Breast epithelium (tissue), 4 donors: ENCODE data around the gene CYP4B1. TPM values are rescaled to one million over a fixed set of nuclear protein-coding genes. Genes with fewer than 3 reads are reported as not detected.

Experiments
- DNase-seq, 2 donors: peaks; one replicate each; pipeline ENCODE4 v3.0.0-alpha.2; 2019; ENCODE audit warnings: low spot score in 2 of 2
- H3K27ac ChIP-seq, 2 donors: fragments of 200-600 bp; sonication (generic) in 1 of 2; one replicate each; pipeline ENCODE4 v1.5.1; 2016 to 2019; ENCODE audit warnings: mild to moderate bottlenecking in 1 of 2
- H3K27me3 ChIP-seq, 2 donors: fragments of 200-600 bp; sonication (generic) in 1 of 2; one replicate each; pipeline versions ENCODE4 v1.5.1 to v1.6.0; 2017 to 2019; ENCODE audit warnings: control low read depth in 1 of 2, mild to moderate bottlenecking in 1 of 2
- H3K36me3 ChIP-seq: fragments of 200-600 bp; one replicate; pipeline ENCODE4 v1.5.1; 2019
- H3K4me1 ChIP-seq, 2 donors: fragments of 200-600 bp; sonication (generic); one replicate each; pipeline ENCODE4 v1.5.1; 2016 to 2019; ENCODE audit warnings: control low read depth in 1 of 2
- H3K4me3 ChIP-seq, 3 donors: fragments of 200-600 bp; sonication (generic); 1 replicate in 2 of 3; 2 replicates in 1 of 3; pipeline ENCODE4 v1.5.1; 2016 to 2019; ENCODE audit warnings: mild to moderate bottlenecking in 3 of 3, moderate library complexity in 2 of 3
- H3K9me3 ChIP-seq, 2 donors: fragments of 200-600 bp; sonication (generic) in 1 of 2; one replicate each; pipeline ENCODE4 v1.5.1; 2016 to 2019; ENCODE audit warnings: control low read depth in 1 of 2
- CTCF ChIP-seq, 3 donors: fragments of 450-650 bp; IDR thresholded peaks; one replicate each; pipeline ENCODE4 v1.5.1; 2016 to 2017; ENCODE audit warnings: antibody characterized with exemption in 3 of 3, mild to moderate bottlenecking in 3 of 3, moderate library complexity in 3 of 3
- POLR2A ChIP-seq: fragments of 450-650 bp; IDR thresholded peaks from one replicate; pipeline ENCODE4 v1.6.1; 2016; ENCODE audit warnings: antibody characterized with exemption, mild to moderate bottlenecking, moderate library complexity
- POLR2AphosphoS5 ChIP-seq, 3 donors: sonication (generic); formaldehyde crosslinking; IDR thresholded peaks; one replicate each; pipeline ENCODE4 v1.6.1; 2017; ENCODE audit warnings: antibody characterized with exemption in 3 of 3
- intact Hi-C: fragments of 100-400 bp; cut with DNase I; formaldehyde crosslinking; loops from one replicate; pipeline ENCODE4 v1.15.1; 2023; ENCODE audit warnings: low total_unique reads
- total RNA-seq, 3 donors: library from RNA; depleted of rRNA; stranded (reverse); fragments of >200 nt; gene quantifications; one replicate each; pipeline ENCODE4 v1.1.0, GENCODE V29; 2016

CYP4B1 gene
- total RNA-seq, 3 donors from 2014 or later = 58.4 to 882 (median 74.1) TPM

GRCh38 chr1:46811053-46811452, 12.2 kb downstream of the CYP4B1 start:
- Histone ChIP-seq H3K4me1 (peaks cover 11 to 17% of the 10 kb centered on the region in 2 donors), H3K27me3 (no peaks in the 10 kb centered on the region), H3K4me3 (no peak overlapping the region), H3K9me3 (no peaks in the 10 kb centered on the region), H3K36me3 (no peaks in the 10 kb centered on the region), H3K27ac (peak overlapping the region in 1 of 2 donors; percentile 25)
- DNase-seq = no peak
- TF ChIP-seq POLR2A = no peak
- TF ChIP-seq CTCF (IDR thresholded peaks at IDR 0.05) = no peak
- intact Hi-C loops = no loop called here

GRCh38 chr1:46812065-46812963, 13.5 kb downstream of the CYP4B1 start:
- no peak for TF ChIP-seq POLR2A
- TF ChIP-seq CTCF (IDR thresholded peaks at IDR 0.05) = no peak
- no peak for TF ChIP-seq POLR2AphosphoS5 (IDR thresholded peaks at IDR 0.05)
- no peaks in the 10 kb centered on the region for H3K36me3 ChIP-seq

GRCh38 chr1:46812996-46813857, 14.4 kb downstream of the CYP4B1 start:
- no peaks in the 10 kb centered on the region for H3K36me3 ChIP-seq
- H3K9me3 ChIP-seq = no peaks in the 10 kb centered on the region
- no peak overlapping the region for H3K27ac ChIP-seq
- intact Hi-C loops = no loop called here
- no peaks in the 10 kb centered on the region for H3K27me3 ChIP-seq
- H3K4me1 ChIP-seq = no peaks in the 10 kb centered on the region
- DNase-seq = no peak
- TF ChIP-seq POLR2AphosphoS5 (IDR thresholded peaks at IDR 0.05) (no peak), POLR2A (no peak), CTCF (IDR thresholded peaks at IDR 0.05) (no peak)
- no peak overlapping the region for H3K4me3 ChIP-seq

More at GRCh38 chr1:46812065-46812963, 13.5 kb downstream of the CYP4B1 start:
- DNase-seq = no peak
- intact Hi-C loops = no loop called here
- Histone ChIP-seq H3K27me3 (no peaks in the 10 kb centered on the region), H3K4me3 (no peak overlapping the region), H3K9me3 (no peaks in the 10 kb centered on the region), H3K27ac (no peak overlapping the region), H3K4me1 (peaks cover 0 to 6% of the 10 kb centered on the region in 2 donors)

- no peaks in the 10 kb centered on the region for H3K9me3 ChIP-seq
- no peaks in the 10 kb centered on the region for H3K36me3 ChIP-seq
- no peak overlapping the region for H3K4me3 ChIP-seq
- DNase-seq = no peak
- no peak overlapping the region for H3K27ac ChIP-seq
- H3K27me3 ChIP-seq = no peaks in the 10 kb centered on the region
- intact Hi-C loops = no loop called here
- no peak for TF ChIP-seq POLR2A
- no peak for TF ChIP-seq CTCF (IDR thresholded peaks at IDR 0.05)
- no peak for TF ChIP-seq POLR2AphosphoS5 (IDR thresholded peaks at IDR 0.05)
- no peaks in the 10 kb centered on the region for H3K4me1 ChIP-seq
These were observed 15.1 kb downstream of the CYP4B1 start for GRCh38 chr1:46813858-46814396.
